Activated CD4-positive, CD25-positive, alpha-beta regulatory T cell (primary cell): ENCODE measurements around the gene MAP3K3.
"Not testable (repeated sequence)": the region's sequence is repeated elsewhere in the genome, so short reads cannot be mapped to it uniquely, and the experiment has no call there.

Experiments used
- DNase-seq, 4 experiments: peaks; one replicate each; lab custom pipeline; 2025; lab: John Stamatoyannopoulos, UW

Gene MAP3K3

GRCh38 chr17:63706336-63707082, 84.3 kb downstream of the MAP3K3 start:
- DNase-seq: no peak

- DNase-seq: no peak
These were observed 84.9 kb downstream of the MAP3K3 start for GRCh38 chr17:63707151-63707550.

- DNase-seq: no peak
These were observed 86.9 kb downstream of the MAP3K3 start for GRCh38 chr17:63709110-63709509.

GRCh38 chr17:63714550-63715277, 92.5 kb downstream of the MAP3K3 start:
- DNase-seq: no peak

- DNase-seq: no peak
These were observed 94.2 kb downstream of the MAP3K3 start for GRCh38 chr17:63716426-63716825.

GRCh38 chr17:63718988-63719387, 96.8 kb downstream of the MAP3K3 start:
- no peak for DNase-seq

GRCh38 chr17:63720194-63720593, 98.0 kb downstream of the MAP3K3 start:
- DNase-seq: not testable (repeated sequence)

- DNase-seq: no peak
These were observed 100.2 kb downstream of the MAP3K3 start for GRCh38 chr17:63722403-63722802.

- no peak for DNase-seq
These were observed 113.5 kb downstream of the MAP3K3 start for GRCh38 chr17:63735691-63736090.

GRCh38 chr17:63740464-63741142, 118.4 kb downstream of the MAP3K3 start:
- no peak for DNase-seq

- no peak for DNase-seq
These were observed 118.9 kb downstream of the MAP3K3 start for GRCh38 chr17:63741143-63741407.

GRCh38 chr17:63741408-63742173, 119.4 kb downstream of the MAP3K3 start, which contains the start of gene STRADA:
Gene STRADA (minus strand): TSS chr17:63741799. CDS start chr17:63728369, 13,430 bp downstream.
- peak; percentile 94 to 98 (median 96) for DNase-seq
